ENCODE data around the gene LIMS1. TPM values are rescaled to one million over a fixed set of nuclear protein-coding genes. Genes with fewer than 3 reads are reported as not detected.
A peak's percentile ranks its signal among the peaks of the same experiment; 100 is the strongest.

LIMS1 gene
- total and polyA plus RNA-seq, 2 donors (not counting 1 experiment from before 2014, with no cell fraction given) = 14.0 to 22.1 TPM

DNA sequence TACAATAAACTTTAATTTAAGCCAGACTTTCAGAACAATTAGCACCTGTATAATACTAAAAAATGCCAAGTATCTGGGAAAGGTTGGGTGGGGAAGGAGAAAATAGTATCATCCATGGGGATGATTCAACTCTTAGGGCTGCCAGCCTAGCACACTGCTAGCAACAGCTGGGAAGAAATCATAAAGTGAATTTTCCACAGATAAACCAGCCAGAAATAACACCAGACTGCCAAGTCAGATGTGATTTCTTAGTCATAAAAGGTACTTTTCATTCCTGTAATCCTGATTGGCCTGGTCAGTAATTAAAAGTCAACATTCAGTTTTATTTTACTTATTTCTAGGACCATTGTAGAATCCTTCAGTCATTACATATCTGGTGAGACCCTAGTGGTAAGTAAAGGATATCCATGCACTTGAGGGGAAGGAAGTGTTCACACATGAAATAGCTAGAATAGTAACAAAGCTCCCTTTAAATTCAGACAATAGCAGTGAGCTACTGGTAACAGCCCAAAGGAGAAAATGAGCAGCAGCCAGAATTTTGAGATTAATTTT lies 59.4 kb downstream of the LIMS1 start:
- no peaks in the 10 kb centered on the region for H3K36me3 ChIP-seq (replicated peaks in 1 of 2; ENCODE audit: control extremely low read depth in 1 of 2, control insufficient read depth in 1 of 2, extremely low read depth in 1 of 2, insufficient read depth in 2 of 2, low read length in 1 of 2)
- H3K9me3 Mint-ChIP-seq (ENCODE audit: insufficient read depth) = no peaks in the 10 kb centered on the region
- CTCF ChIA-PET = interaction anchor here (1.1 to 3.1 kb wide), 7 partner anchors 10 to 49 kb away, joined by 3 to 39 read pairs (median 5); no protein-coding TSS in a partner anchor
- no peak overlapping the region for H3K27ac Mint-ChIP-seq
- H4K20me1 ChIP-seq (ENCODE audit: control insufficient read depth, insufficient read depth, low read length, poor library complexity, severe bottlenecking) = no peaks in the 10 kb centered on the region
- no peak overlapping the region for H3K27ac ChIP-seq (ENCODE audit: low read length in 2 of 2)
- DNase-seq (peak; percentile 15), ATAC-seq (ENCODE audit: low read depth) (no peak)
- no peak overlapping the region for H3K4me3 Mint-ChIP-seq
- no peak overlapping the region for H3K9ac ChIP-seq (ENCODE audit: low read length)
- H3K27me3 Mint-ChIP-seq = no peaks in the 10 kb centered on the region
- no peaks in the 10 kb centered on the region for H3K9me3 ChIP-seq (ENCODE audit: control extremely low read depth in 1 of 3, control insufficient read depth in 2 of 3, insufficient read depth in 1 of 3, low read length in 2 of 3)
- H2AFZ ChIP-seq (ENCODE audit: insufficient read depth, low read depth, low read length, poor library complexity, severe bottlenecking) = no peak overlapping the region
- POLR2A ChIA-PET = interaction anchor here (1.0 kb wide), 1 partner anchor 20 kb away, joined by 3 read pairs; no protein-coding TSS in a partner anchor
- peaks cover 40% of the 10 kb centered on the region for H3K79me2 ChIP-seq (ENCODE audit: control insufficient read depth, insufficient read depth, low read length)
- H3K4me3 ChIP-seq (ENCODE audit: control extremely low read depth in 1 of 5, extremely low read depth in 1 of 5, insufficient read depth in 1 of 5, low read depth in 2 of 5, low read length in 4 of 5) = no peak overlapping the region
- intact Hi-C loops (cut with micrococcal nuclease) = loop anchor here (2.0 to 5.0 kb wide), 3 partner anchors 19 to 61 kb away; partner anchors contain the start of gene LIMS1
- H3K4me1 Mint-ChIP-seq = peaks cover 74% of the 10 kb centered on the region
- no peaks in the 10 kb centered on the region for H3K27me3 ChIP-seq (replicated peaks in 1 of 4; ENCODE audit: control extremely low read depth in 1 of 4, control insufficient read depth in 3 of 4, insufficient read depth in 4 of 4, low read length in 3 of 4)
- peak overlapping the region; percentile 46 for H3K4me2 ChIP-seq (replicated peaks; ENCODE audit: low read depth, low read length, poor library complexity, severe bottlenecking)
- no peak for TF ChIP-seq EZH2 (IDR thresholded peaks at IDR 0.05; ENCODE audit: borderline replicate concordance, insufficient read depth, low read depth, low read length, poor library complexity, severe bottlenecking)
- TF ChIP-seq, protein P1, sequence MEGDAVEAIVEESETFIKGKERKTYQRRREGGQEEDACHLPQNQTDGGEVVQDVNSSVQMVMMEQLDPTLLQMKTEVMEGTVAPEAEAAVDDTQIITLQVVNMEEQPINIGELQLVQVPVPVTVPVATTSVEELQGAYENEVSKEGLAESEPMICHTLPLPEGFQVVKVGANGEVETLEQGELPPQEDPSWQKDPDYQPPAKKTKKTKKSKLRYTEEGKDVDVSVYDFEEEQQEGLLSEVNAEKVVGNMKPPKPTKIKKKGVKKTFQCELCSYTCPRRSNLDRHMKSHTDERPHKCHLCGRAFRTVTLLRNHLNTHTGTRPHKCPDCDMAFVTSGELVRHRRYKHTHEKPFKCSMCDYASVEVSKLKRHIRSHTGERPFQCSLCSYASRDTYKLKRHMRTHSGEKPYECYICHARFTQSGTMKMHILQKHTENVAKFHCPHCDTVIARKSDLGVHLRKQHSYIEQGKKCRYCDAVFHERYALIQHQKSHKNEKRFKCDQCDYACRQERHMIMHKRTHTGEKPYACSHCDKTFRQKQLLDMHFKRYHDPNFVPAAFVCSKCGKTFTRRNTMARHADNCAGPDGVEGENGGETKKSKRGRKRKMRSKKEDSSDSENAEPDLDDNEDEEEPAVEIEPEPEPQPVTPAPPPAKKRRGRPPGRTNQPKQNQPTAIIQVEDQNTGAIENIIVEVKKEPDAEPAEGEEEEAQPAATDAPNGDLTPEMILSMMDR (IDR thresholded peaks at IDR 0.05) = no peak
- H3K4me1 ChIP-seq (ENCODE audit: control insufficient read depth in 2 of 2, insufficient read depth in 2 of 2, low read length in 2 of 2) = peaks cover 53 to 56% of the 10 kb centered on the region in 2 donors

Data from B cell (primary cell).